ENCODE data around the gene PBXIP1. TPM values are rescaled to one million over a fixed set of nuclear protein-coding genes. Genes with fewer than 3 reads are reported as not detected.

PBXIP1 gene
- total and polyA plus RNA-seq, 2 of the 13 experiments (the other 11 are each of a cell fraction or from before 2014, with no cell fraction given): 16.3 to 31.9 TPM

- TF ChIP-seq, protein P1, sequence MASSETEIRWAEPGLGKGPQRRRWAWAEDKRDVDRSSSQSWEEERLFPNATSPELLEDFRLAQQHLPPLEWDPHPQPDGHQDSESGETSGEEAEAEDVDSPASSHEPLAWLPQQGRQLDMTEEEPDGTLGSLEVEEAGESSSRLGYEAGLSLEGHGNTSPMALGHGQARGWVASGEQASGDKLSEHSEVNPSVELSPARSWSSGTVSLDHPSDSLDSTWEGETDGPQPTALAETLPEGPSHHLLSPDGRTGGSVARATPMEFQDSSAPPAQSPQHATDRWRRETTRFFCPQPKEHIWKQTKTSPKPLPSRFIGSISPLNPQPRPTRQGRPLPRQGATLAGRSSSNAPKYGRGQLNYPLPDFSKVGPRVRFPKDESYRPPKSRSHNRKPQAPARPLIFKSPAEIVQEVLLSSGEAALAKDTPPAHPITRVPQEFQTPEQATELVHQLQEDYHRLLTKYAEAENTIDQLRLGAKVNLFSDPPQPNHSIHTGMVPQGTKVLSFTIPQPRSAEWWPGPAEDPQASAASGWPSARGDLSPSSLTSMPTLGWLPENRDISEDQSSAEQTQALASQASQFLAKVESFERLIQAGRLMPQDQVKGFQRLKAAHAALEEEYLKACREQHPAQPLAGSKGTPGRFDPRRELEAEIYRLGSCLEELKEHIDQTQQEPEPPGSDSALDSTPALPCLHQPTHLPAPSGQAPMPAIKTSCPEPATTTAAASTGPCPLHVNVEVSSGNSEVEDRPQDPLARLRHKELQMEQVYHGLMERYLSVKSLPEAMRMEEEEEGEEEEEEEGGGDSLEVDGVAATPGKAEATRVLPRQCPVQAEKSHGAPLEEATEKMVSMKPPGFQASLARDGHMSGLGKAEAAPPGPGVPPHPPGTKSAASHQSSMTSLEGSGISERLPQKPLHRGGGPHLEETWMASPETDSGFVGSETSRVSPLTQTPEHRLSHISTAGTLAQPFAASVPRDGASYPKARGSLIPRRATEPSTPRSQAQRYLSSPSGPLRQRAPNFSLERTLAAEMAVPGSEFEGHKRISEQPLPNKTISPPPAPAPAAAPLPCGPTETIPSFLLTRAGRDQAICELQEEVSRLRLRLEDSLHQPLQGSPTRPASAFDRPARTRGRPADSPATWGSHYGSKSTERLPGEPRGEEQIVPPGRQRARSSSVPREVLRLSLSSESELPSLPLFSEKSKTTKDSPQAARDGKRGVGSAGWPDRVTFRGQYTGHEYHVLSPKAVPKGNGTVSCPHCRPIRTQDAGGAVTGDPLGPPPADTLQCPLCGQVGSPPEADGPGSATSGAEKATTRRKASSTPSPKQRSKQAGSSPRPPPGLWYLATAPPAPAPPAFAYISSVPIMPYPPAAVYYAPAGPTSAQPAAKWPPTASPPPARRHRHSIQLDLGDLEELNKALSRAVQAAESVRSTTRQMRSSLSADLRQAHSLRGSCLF (CRISPR knock-in tag; IDR thresholded peaks at IDR 0.05; ENCODE audit: borderline replicate concordance): no peak
- TF ChIP-seq ISX (CRISPR knock-in tag; conservative IDR thresholded peaks at IDR 0.05) (no peak), SRSF1 (optimal IDR thresholded peaks at IDR 0.05; ENCODE audit: low read depth, low read length) (no peak), ZNF512B (CRISPR knock-in tag; IDR thresholded peaks at IDR 0.05; ENCODE audit: borderline replicate concordance) (no peak), MXD3 (CRISPR knock-in tag; IDR thresholded peaks at IDR 0.05) (no peak), GFI1 (CRISPR knock-in tag; IDR thresholded peaks at IDR 0.05; ENCODE audit: borderline replicate concordance) (no peak), STAG1 (CRISPR knock-in tag; IDR thresholded peaks at IDR 0.05) (no peak), SALL2 (CRISPR knock-in tag; IDR thresholded peaks at IDR 0.05) (no peak), TGIF2 (CRISPR knock-in tag; IDR thresholded peaks at IDR 0.05) (no peak)
- TF ChIP-seq, protein P2, sequence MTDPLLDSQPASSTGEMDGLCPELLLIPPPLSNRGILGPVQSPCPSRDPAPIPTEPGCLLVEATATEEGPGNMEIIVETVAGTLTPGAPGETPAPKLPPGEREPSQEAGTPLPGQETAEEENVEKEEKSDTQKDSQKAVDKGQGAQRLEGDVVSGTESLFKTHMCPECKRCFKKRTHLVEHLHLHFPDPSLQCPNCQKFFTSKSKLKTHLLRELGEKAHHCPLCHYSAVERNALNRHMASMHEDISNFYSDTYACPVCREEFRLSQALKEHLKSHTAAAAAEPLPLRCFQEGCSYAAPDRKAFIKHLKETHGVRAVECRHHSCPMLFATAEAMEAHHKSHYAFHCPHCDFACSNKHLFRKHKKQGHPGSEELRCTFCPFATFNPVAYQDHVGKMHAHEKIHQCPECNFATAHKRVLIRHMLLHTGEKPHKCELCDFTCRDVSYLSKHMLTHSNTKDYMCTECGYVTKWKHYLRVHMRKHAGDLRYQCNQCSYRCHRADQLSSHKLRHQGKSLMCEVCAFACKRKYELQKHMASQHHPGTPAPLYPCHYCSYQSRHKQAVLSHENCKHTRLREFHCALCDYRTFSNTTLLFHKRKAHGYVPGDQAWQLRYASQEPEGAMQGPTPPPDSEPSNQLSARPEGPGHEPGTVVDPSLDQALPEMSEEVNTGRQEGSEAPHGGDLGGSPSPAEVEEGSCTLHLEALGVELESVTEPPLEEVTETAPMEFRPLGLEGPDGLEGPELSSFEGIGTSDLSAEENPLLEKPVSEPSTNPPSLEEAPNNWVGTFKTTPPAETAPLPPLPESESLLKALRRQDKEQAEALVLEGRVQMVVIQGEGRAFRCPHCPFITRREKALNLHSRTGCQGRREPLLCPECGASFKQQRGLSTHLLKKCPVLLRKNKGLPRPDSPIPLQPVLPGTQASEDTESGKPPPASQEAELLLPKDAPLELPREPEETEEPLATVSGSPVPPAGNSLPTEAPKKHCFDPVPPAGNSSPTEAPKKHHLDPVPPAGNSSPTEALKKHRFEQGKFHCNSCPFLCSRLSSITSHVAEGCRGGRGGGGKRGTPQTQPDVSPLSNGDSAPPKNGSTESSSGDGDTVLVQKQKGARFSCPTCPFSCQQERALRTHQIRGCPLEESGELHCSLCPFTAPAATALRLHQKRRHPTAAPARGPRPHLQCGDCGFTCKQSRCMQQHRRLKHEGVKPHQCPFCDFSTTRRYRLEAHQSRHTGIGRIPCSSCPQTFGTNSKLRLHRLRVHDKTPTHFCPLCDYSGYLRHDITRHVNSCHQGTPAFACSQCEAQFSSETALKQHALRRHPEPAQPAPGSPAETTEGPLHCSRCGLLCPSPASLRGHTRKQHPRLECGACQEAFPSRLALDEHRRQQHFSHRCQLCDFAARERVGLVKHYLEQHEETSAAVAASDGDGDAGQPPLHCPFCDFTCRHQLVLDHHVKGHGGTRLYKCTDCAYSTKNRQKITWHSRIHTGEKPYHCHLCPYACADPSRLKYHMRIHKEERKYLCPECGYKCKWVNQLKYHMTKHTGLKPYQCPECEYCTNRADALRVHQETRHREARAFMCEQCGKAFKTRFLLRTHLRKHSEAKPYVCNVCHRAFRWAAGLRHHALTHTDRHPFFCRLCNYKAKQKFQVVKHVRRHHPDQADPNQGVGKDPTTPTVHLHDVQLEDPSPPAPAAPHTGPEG (CRISPR knock-in tag; IDR thresholded peaks at IDR 0.05): no peak
Observed at GRCh38 chr1:154941333-154942013, 14.4 kb downstream of the PBXIP1 start (continued).
